Pancreas (tissue), 10 donors: ENCODE results near the gene TCF7L2. TPM values are rescaled to one million over a fixed set of nuclear protein-coding genes. Genes with fewer than 3 reads are reported as not detected.

ENCODE experiments used
- ATAC-seq, 4 donors: fragments of 200-7000 bp; cut with Tn5 transposase; one replicate each; pipeline versions ENCODE4 v1.8.0 to v1.9.1; 2020; ENCODE audit warnings: mild to moderate bottlenecking in 4 of 4, moderate library complexity in 4 of 4
- DNase-seq, 6 donors: peaks; one replicate each; pipeline ENCODE4 v3.0.0-alpha.2; 2020
- FAIRE-seq: peaks from 2 replicates; lab custom pipeline; 2012; peaks lifted over from hg19 to GRCh38; lab: Jason Lieb, UNC
- H3K27ac ChIP-seq, 4 donors: fragments of 200-600 bp; sonication (generic); 1 replicate in 3 of 4; 2 replicates in 1 of 4; pipeline versions ENCODE4 v1.5.0 to v1.8.0; 2020
- H3K27me3 ChIP-seq, 4 donors: fragments of 200-600 bp; one replicate each; pipeline ENCODE4 v1.8.0; 2021
- H3K36me3 ChIP-seq, 3 donors: fragments of 200-600 bp; sonication (generic) in 1 of 3; one replicate each; pipeline versions ENCODE4 v1.5.0 to v1.8.0; 2020 to 2021
- H3K4me1 ChIP-seq, 3 donors: fragments of 200-600 bp; one replicate each; pipeline ENCODE4 v1.8.0; 2021
- H3K4me3 ChIP-seq, 4 donors: fragments of 200-600 bp; sonication (generic) in 2 of 4; one replicate each; pipeline versions ENCODE4 v1.5.0 to v1.8.0; 2020 to 2021
- H3K9me3 ChIP-seq, 4 donors: fragments of 200-600 bp; one replicate each; pipeline ENCODE4 v1.8.0; 2021
- CTCF ChIP-seq, 4 donors: fragments of 200-600 bp; sonication (generic) in 3 of 4; IDR thresholded peaks; one replicate each; pipeline versions ENCODE4 v1.5.0 to v1.8.0; 2021; ENCODE audit warnings: antibody characterized with exemption in 4 of 4
- WGBS, 2 donors: extraction: QIAGEN DNeasy Blood & Tissue Kit; methylation state at CpG; one replicate each; pipeline ENCODE4 v1.1.7; 2013; 5-methylcytosine and 5-hydroxymethylcytosine counted together
- intact Hi-C, 3 donors: fragments of 100-400 bp; cut with DNase I; formaldehyde crosslinking; loops; one replicate each; pipeline versions ENCODE4 v1.11.1 to v1.14.2; 2022
- polyA plus RNA-seq, 2 donors: library from polyadenylated mRNA; stranded (reverse); fragments of 200-250 nt; gene quantifications; one replicate each; pipeline ENCODE4 v1.2.3, GENCODE V29; 2013
- total RNA-seq, 6 donors: library from RNA; stranded (reverse); fragmentation: NEBNext Ultra II Directional in 4 of 6; extraction: Animal tissue kit (Norgen Biotek cat#: 25700) in 4 of 6; gene quantifications; one replicate each; pipeline versions ENCODE4 v1.2.1 to v1.2.4, GENCODE V29; 2021 to 2023
- donor health status: healthy with polysubstance abuse.
- donor health status: DM: no; HTN: no; CAD: no; lungs with moderate emphysema.
- donor health status: DM: no; HTN: no; CAD: no.
- donor health status: control.
- donor health status: control.
- donor health status: Bipolar disorder and iron deficiency.
- donor health status: DM: yes; HTN: yes; CAD: no.
- donor health status: DM: no; HTN: no; CAD: no.
- donor health status: DM: no; HTN: no; CAD: no.
- donor health status: DM: yes; HTN: yes; CAD: no.

The TCF7L2 gene
- total and polyA plus RNA-seq, 8 donors = 7.9 to 22.3 (median 11.6) TPM

GRCh38 chr10:113213035-113213434 is 263.0 kb downstream of the TCF7L2 start:
- TF ChIP-seq CTCF (IDR thresholded peaks at IDR 0.05) = no peak
- DNase-seq (no peak), ATAC-seq (no peak), FAIRE-seq (no peak)
- intact Hi-C loops = no loop called here
- no peak overlapping the region for H3K4me3 ChIP-seq
- WGBS, 2 donors = 81 to 86% methylated on average over 4 of the region's 4 CpGs
- H3K27ac ChIP-seq = no peak overlapping the region
- H3K27me3 ChIP-seq = no peaks in the 10 kb centered on the region
- no peaks in the 10 kb centered on the region for H3K4me1 ChIP-seq
- H3K9me3 ChIP-seq = no peaks in the 10 kb centered on the region
- no peaks in the 10 kb centered on the region for H3K36me3 ChIP-seq

GRCh38 chr10:113214331-113214730 is 264.3 kb downstream of the TCF7L2 start:
- no peak for TF ChIP-seq CTCF (IDR thresholded peaks at IDR 0.05)
- intact Hi-C loops = no loop called here
- H3K4me1 ChIP-seq = no peaks in the 10 kb centered on the region
- FAIRE-seq (no peak), DNase-seq (no peak), ATAC-seq (no peak)
- no peak overlapping the region for H3K4me3 ChIP-seq
- WGBS, 2 donors = 75 to 85% methylated on average over 4 of the region's 4 CpGs
- H3K9me3 ChIP-seq = no peaks in the 10 kb centered on the region
- H3K27me3 ChIP-seq = no peaks in the 10 kb centered on the region
- no peak overlapping the region for H3K27ac ChIP-seq
- no peaks in the 10 kb centered on the region for H3K36me3 ChIP-seq

- Histone ChIP-seq H3K36me3 (no peaks in the 10 kb centered on the region), H3K4me1 (no peaks in the 10 kb centered on the region), H3K27me3 (no peaks in the 10 kb centered on the region), H3K9me3 (no peaks in the 10 kb centered on the region), H3K4me3 (no peak overlapping the region), H3K27ac (no peak overlapping the region)
- intact Hi-C loops = no loop called here
- 33 to 42% methylated on average over 3 of the region's 3 CpGs for WGBS, 2 donors
- DNase-seq = no peak
- no peak for ATAC-seq
- TF ChIP-seq CTCF (IDR thresholded peaks at IDR 0.05) = no peak
- FAIRE-seq = no peak
Measured at GRCh38 chr10:113216102-113216501, 266.1 kb downstream of the TCF7L2 start.
